ENCODE results near the gene PPARGC1A. TPM values are rescaled to one million over a fixed set of nuclear protein-coding genes. Genes with fewer than 3 reads are reported as not detected.

PPARGC1A gene
- total and polyA plus RNA-seq, 8 donors, result 3.8 to 9.2 (median 5.1) TPM

GRCh38 chr4:23934223-23934622 lies 44.4 kb upstream of the PPARGC1A start:
- ATAC-seq, result no peak
- TF ChIP-seq CTCF (IDR thresholded peaks at IDR 0.05), result no peak
- no peak overlapping the region for H3K4me3 ChIP-seq
- intact Hi-C loops (cut with DNase I), result no loop called here
- no peaks in the 10 kb centered on the region for H3K9me3 ChIP-seq
- DNase-seq, result no peak
- H3K27ac ChIP-seq, result no peak overlapping the region
- H3K36me3 ChIP-seq, result no peaks in the 10 kb centered on the region
- peaks cover 6 to 12% of the 10 kb centered on the region in 2 donors for H3K4me1 ChIP-seq
- H3K27me3 ChIP-seq, result no peaks in the 10 kb centered on the region

DNA sequence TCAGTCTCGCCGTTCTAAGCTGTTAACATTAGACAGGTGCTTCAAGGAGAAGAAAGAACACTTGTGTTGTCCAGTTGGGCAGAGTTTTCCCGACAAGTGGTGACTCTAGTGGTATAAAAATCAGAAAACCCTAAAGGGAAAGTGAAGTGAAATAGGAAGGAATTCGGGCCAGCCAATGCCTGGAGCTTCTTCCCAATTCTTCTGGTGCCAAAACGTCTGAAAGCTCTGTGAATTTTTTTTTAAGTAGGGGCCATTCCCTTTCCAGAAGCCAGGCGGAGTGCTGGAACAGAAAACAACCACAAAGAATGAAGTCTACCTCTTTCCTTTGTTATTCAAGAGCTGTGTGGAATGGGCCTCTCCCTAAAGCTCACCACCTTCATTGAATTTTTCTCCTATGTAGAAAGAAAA lies 43.1 kb upstream of the PPARGC1A start:
- H3K4me1 ChIP-seq, result peaks cover 6 to 12% of the 10 kb centered on the region in 2 donors
- DNase-seq (no peak), ATAC-seq (peak; percentile 52)
- H3K9me3 ChIP-seq, result no peaks in the 10 kb centered on the region
- H3K27ac ChIP-seq, result no peak overlapping the region
- no peak overlapping the region for H3K4me3 ChIP-seq
- TF ChIP-seq CTCF (IDR thresholded peaks at IDR 0.05), result no peak
- intact Hi-C loops (cut with DNase I), result no loop called here
- H3K36me3 ChIP-seq, result no peaks in the 10 kb centered on the region
- H3K27me3 ChIP-seq, result no peaks in the 10 kb centered on the region

DNA sequence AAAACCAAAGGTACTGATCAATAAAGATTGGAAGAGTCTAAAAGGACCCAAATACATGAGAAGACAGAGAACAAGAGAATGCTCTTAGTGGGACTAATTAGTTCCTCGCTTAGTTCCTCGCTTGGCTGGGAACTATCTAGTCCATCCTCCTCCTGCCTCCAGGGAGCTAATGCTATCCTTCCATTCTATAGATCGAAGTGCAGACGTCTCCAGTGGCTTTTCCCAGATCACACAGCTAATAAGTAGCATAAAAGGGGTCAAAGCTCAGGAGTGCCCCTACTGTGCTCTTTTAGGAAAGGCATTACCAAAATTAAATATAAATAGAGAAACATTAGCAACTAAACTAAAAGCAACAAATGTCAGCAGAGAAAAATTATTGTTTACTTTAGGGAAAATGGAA lies 42.3 kb upstream of the PPARGC1A start:
- intact Hi-C loops (cut with DNase I), result no loop called here
- TF ChIP-seq CTCF (IDR thresholded peaks at IDR 0.05), result no peak

DNA sequence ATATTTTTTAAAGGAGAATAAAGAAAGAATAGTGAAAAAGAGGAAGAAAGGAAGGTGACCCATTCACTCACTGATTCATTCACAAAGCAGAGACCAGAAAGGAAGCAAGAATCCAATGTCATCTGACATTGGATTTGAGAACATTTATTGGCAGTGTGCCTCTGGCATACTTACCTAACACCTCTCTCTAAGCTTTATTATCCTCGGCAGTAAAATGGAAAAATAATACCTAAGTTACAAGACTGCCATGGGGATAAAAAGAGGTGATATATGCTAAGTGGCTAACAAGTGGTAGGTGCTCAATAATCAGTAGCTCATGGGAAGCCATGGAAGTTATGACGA lies 41.6 kb upstream of the PPARGC1A start:
- Histone ChIP-seq H3K4me1 (peaks cover 6 to 12% of the 10 kb centered on the region in 2 donors), H3K4me3 (no peak overlapping the region), H3K9me3 (no peaks in the 10 kb centered on the region), H3K27me3 (no peaks in the 10 kb centered on the region), H3K36me3 (no peaks in the 10 kb centered on the region), H3K27ac (no peak overlapping the region)
- DNase-seq (no peak), ATAC-seq (no peak)
- intact Hi-C loops (cut with DNase I), result no loop called here
- TF ChIP-seq CTCF (IDR thresholded peaks at IDR 0.05), result no peak

More for the DNA sequence above, 42.3 kb upstream of the PPARGC1A start:
- ATAC-seq (no peak), DNase-seq (no peak)
- no peaks in the 10 kb centered on the region for H3K9me3 ChIP-seq
- H3K27ac ChIP-seq, result no peak overlapping the region
- H3K27me3 ChIP-seq, result no peaks in the 10 kb centered on the region
- H3K4me3 ChIP-seq, result no peak overlapping the region
- H3K36me3 ChIP-seq, result no peaks in the 10 kb centered on the region
- peaks cover 6 to 12% of the 10 kb centered on the region in 2 donors for H3K4me1 ChIP-seq

DNA sequence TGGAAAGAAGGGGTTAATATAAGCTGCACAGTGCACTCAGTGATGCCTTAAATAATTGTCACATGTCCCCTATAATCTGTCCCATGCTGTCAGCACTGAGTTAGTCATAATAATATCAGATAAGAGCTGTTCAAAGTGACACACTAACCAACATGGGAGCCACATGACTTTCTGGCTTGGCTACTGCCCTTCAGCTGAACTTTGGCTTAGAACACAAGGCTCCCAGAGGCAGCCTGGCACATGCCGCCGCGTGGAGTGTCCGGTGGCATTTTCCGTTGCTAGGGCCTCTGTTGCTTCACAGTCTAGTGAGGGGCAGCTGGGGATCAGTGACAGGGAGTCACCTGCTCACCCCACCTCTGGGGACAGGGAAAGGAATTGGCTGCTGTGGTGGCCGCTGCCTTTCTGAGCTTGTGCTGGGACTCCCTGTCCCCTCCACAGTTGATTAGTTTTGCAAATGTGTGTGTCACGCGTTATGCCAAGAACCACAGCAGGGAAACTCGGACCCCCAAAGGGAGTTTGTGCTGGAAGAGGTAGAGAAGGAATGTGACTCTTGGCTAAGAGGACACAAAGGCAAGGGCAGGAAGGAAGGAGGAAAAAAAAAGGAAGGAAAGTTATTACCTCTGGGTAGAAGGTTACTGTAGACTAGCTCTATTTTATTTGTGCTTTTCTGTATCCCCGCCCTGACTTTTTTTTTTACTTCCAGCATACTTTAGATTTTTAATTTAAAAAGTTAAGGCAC lies 41.1 kb upstream of the PPARGC1A start:
- DNase-seq (peak in 2 of 4 donors; percentile 39 to 63), ATAC-seq (peak; percentile 72)
- Histone ChIP-seq H3K27ac (no peak overlapping the region), H3K4me3 (no peak overlapping the region), H3K4me1 (peaks cover 6 to 12% of the 10 kb centered on the region in 2 donors), H3K36me3 (no peaks in the 10 kb centered on the region), H3K27me3 (no peaks in the 10 kb centered on the region), H3K9me3 (no peaks in the 10 kb centered on the region)
- TF ChIP-seq CTCF (IDR thresholded peaks at IDR 0.05), result no peak
- intact Hi-C loops (cut with DNase I), result no loop called here
